Measurements from ENCODE around the gene TUSC2. TPM values are rescaled to one million over a fixed set of nuclear protein-coding genes. Genes with fewer than 3 reads are reported as not detected.

TUSC2 gene
- total RNA-seq, 1 experiment from 2014 or later: 34.0 TPM

DNA sequence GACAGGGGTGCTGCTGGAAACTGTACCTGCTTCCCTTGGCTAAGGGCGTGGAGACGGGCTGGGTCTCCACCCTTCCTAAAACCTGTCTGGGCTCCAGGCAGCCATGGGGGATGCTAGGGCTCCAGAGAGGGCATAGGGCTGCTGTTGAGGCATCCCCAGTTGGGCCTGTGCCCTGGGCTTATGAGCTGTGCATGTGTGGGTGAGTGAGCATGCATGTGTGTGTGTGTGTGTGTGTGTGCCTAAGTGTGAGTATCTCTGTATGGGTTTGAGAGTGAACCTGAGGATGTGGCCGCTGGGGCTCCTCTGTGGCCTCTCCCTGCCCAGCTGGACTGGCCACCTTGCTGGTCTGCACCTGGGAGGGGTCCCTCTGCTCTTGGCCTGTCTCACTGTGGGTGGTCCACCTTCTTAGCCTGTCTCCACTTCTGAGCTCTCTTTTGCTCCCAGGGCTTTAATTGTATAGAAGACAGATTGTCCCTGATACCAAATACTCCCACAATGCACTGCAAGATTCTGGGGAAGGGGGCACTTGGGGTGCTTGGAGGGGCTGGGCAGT lies 43.2 kb upstream of the TUSC2 start:
- POLR2A ChIA-PET: interaction anchor here (1.1 kb wide), 1 partner anchor 135 kb away, joined by 3 read pairs; the partner anchor contains the start of gene GNAI2
- DNase-seq (ENCODE audit: low read depth, low spot score): no peak
- no peaks in the 10 kb centered on the region for H4K20me1 ChIP-seq (ENCODE audit: insufficient read depth)
- H3K4me1 ChIP-seq (ENCODE audit: control insufficient read depth in 1 of 2, insufficient read depth in 2 of 2, low read length in 2 of 2): peaks cover 4 to 10% of the 10 kb centered on the region in 2 experiments; a peak in 2 of 4 replicates
- H3K27ac ChIP-seq (ENCODE audit: low read depth, low read length): no peak overlapping the region
- RAD21 ChIA-PET (ENCODE audit: low non-redundant PET in 1 of 2, low total read pairs in 2 of 2, uncharacterized antibody in 2 of 2, unreplicated experiment in 2 of 2): interaction anchor here (1.0 to 1.1 kb wide), 2 partner anchors 171 kb away, joined by 5 to 6 read pairs; no protein-coding TSS in a partner anchor
- H2AFZ ChIP-seq (ENCODE audit: low read depth, low read length, poor library complexity, severe bottlenecking): no peak overlapping the region
- H3K79me2 ChIP-seq (ENCODE audit: insufficient read depth, low read length): no peaks in the 10 kb centered on the region
- H3K27me3 ChIP-seq (ENCODE audit: insufficient read depth, low read length): no peaks in the 10 kb centered on the region
- no peak overlapping the region for H3K4me2 ChIP-seq (ENCODE audit: low read length)
- H3K4me3 ChIP-seq (replicated peaks in 1 of 2; ENCODE audit: low read depth in 1 of 2, low read length in 2 of 2): no peak overlapping the region
- TF ChIP-seq, protein P1, sequence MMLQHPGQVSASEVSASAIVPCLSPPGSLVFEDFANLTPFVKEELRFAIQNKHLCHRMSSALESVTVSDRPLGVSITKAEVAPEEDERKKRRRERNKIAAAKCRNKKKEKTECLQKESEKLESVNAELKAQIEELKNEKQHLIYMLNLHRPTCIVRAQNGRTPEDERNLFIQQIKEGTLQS (IDR thresholded peaks at IDR 0.05): no peak
- ATAC-seq: no peak
- no peaks in the 10 kb centered on the region for H3K9me3 ChIP-seq (ENCODE audit: control insufficient read depth in 1 of 2, insufficient read depth in 1 of 2, low read depth in 1 of 2, low read length in 2 of 2)
- no TSS peak for BruUV-seq (replicated peaks)
- intact Hi-C loops (cut with micrococcal nuclease): no loop called here
- no peaks in the 10 kb centered on the region for H3K9me2 ChIP-seq (ENCODE audit: insufficient read depth)
- H3K9ac ChIP-seq (ENCODE audit: low read length): no peak overlapping the region
- H3K36me3 ChIP-seq (ENCODE audit: control insufficient read depth in 1 of 2, insufficient read depth in 2 of 2, low read length in 2 of 2): no peaks in the 10 kb centered on the region
- CTCF ChIA-PET: interaction anchor here (0.9 to 1.0 kb wide), 3 partner anchors 18 to 180 kb away, joined by 3 to 12 read pairs (median 4); no protein-coding TSS in a partner anchor

DNA sequence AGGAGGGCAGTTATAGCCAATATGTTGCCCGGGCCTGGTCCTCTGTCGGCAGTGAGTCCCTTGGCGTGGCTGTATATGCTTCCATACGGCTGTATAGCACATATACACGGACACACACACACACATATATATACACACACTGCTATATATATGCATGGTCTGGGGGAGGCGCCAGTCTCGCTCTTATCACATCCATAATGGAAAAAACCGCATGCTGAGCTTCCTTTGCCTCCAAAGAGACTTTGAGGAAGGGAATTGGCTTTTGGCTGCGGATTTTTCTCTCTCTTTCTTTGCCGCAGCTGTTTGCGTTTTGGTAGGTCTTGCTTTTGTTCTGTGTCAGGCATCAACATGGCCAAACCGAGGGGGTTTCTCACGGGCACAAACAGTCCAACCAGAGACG lies 42.6 kb upstream of the TUSC2 start:
- TF ChIP-seq ZNF274 (IDR thresholded peaks at IDR 0.05; ENCODE audit: low read depth, low read length) (no peak), EZH2 (IDR thresholded peaks at IDR 0.05) (no peak), JUND (IDR thresholded peaks at IDR 0.05) (no peak), POLR2A (IDR thresholded peaks at IDR 0.05; ENCODE audit: borderline replicate concordance, extremely low read depth, insufficient read depth, insufficient read length) (no peak), TCF7L2 (IDR thresholded peaks at IDR 0.05; ENCODE audit: borderline replicate concordance, extremely low read depth, insufficient read depth, insufficient read length) (no peak), POLR2AphosphoS5 (IDR thresholded peaks at IDR 0.05; ENCODE audit: low read depth, low read length) (no peak), RAD21 (IDR thresholded peaks at IDR 0.05; ENCODE audit: low read depth) (peak; percentile 67), SIN3A (IDR thresholded peaks at IDR 0.05; ENCODE audit: low read depth) (no peak)
- TF ChIP-seq, protein P2, sequence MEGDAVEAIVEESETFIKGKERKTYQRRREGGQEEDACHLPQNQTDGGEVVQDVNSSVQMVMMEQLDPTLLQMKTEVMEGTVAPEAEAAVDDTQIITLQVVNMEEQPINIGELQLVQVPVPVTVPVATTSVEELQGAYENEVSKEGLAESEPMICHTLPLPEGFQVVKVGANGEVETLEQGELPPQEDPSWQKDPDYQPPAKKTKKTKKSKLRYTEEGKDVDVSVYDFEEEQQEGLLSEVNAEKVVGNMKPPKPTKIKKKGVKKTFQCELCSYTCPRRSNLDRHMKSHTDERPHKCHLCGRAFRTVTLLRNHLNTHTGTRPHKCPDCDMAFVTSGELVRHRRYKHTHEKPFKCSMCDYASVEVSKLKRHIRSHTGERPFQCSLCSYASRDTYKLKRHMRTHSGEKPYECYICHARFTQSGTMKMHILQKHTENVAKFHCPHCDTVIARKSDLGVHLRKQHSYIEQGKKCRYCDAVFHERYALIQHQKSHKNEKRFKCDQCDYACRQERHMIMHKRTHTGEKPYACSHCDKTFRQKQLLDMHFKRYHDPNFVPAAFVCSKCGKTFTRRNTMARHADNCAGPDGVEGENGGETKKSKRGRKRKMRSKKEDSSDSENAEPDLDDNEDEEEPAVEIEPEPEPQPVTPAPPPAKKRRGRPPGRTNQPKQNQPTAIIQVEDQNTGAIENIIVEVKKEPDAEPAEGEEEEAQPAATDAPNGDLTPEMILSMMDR (IDR thresholded peaks at IDR 0.05 in 2 of 3, conservative IDR thresholded peaks at IDR 0.05 in 1 of 3; ENCODE audit: borderline replicate concordance in 1 of 3, insufficient read depth in 1 of 3, low read depth in 2 of 3, low read length in 2 of 3): peak in 2 of 3 experiments; percentile 31 to 55; a peak in 5 of 6 replicates
- TF ChIP-seq, protein P3, sequence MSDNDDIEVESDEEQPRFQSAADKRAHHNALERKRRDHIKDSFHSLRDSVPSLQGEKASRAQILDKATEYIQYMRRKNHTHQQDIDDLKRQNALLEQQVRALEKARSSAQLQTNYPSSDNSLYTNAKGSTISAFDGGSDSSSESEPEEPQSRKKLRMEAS (IDR thresholded peaks at IDR 0.05): no peak; the same call in 1 of the 2 replicates
- TF ChIP-seq, protein P4, sequence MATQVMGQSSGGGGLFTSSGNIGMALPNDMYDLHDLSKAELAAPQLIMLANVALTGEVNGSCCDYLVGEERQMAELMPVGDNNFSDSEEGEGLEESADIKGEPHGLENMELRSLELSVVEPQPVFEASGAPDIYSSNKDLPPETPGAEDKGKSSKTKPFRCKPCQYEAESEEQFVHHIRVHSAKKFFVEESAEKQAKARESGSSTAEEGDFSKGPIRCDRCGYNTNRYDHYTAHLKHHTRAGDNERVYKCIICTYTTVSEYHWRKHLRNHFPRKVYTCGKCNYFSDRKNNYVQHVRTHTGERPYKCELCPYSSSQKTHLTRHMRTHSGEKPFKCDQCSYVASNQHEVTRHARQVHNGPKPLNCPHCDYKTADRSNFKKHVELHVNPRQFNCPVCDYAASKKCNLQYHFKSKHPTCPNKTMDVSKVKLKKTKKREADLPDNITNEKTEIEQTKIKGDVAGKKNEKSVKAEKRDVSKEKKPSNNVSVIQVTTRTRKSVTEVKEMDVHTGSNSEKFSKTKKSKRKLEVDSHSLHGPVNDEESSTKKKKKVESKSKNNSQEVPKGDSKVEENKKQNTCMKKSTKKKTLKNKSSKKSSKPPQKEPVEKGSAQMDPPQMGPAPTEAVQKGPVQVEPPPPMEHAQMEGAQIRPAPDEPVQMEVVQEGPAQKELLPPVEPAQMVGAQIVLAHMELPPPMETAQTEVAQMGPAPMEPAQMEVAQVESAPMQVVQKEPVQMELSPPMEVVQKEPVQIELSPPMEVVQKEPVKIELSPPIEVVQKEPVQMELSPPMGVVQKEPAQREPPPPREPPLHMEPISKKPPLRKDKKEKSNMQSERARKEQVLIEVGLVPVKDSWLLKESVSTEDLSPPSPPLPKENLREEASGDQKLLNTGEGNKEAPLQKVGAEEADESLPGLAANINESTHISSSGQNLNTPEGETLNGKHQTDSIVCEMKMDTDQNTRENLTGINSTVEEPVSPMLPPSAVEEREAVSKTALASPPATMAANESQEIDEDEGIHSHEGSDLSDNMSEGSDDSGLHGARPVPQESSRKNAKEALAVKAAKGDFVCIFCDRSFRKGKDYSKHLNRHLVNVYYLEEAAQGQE (IDR thresholded peaks at IDR 0.05; ENCODE audit: low read depth): no peak
- H3K27me3 ChIP-seq (ENCODE audit: insufficient read depth, low read length): no peaks in the 10 kb centered on the region
- H3K27ac ChIP-seq (ENCODE audit: low read depth, low read length): no peak overlapping the region
- no peak overlapping the region for H2AFZ ChIP-seq (ENCODE audit: low read depth, low read length, poor library complexity, severe bottlenecking)
- H3K36me3 ChIP-seq (ENCODE audit: control insufficient read depth in 1 of 2, insufficient read depth in 2 of 2, low read length in 2 of 2): no peaks in the 10 kb centered on the region
- ChIA-PET CTCF (interaction anchor here (0.9 to 1.0 kb wide), 3 partner anchors 18 to 180 kb away, joined by 3 to 12 read pairs (median 4); no protein-coding TSS in a partner anchor), POLR2A (interaction anchor here (1.1 kb wide), 1 partner anchor 135 kb away, joined by 3 read pairs; the partner anchor contains the start of gene GNAI2), RAD21 (ENCODE audit: low non-redundant PET in 1 of 2, low total read pairs in 2 of 2, uncharacterized antibody in 2 of 2, unreplicated experiment in 2 of 2) (interaction anchor here (1.0 to 1.1 kb wide), 2 partner anchors 171 to 172 kb away, joined by 5 to 6 read pairs; no protein-coding TSS in a partner anchor)
- ATAC-seq (peak; percentile 68), DNase-seq (ENCODE audit: low read depth, low spot score) (no peak)
- no peak overlapping the region for H3K4me3 ChIP-seq (replicated peaks in 1 of 2; ENCODE audit: low read depth in 1 of 2, low read length in 2 of 2)
- no peaks in the 10 kb centered on the region for H3K79me2 ChIP-seq (ENCODE audit: insufficient read depth, low read length)
- no peak overlapping the region for H3K4me2 ChIP-seq (ENCODE audit: low read length)
- no peaks in the 10 kb centered on the region for H4K20me1 ChIP-seq (ENCODE audit: insufficient read depth)
- BruUV-seq (replicated peaks): no TSS peak
- no peaks in the 10 kb centered on the region for H3K9me2 ChIP-seq (ENCODE audit: insufficient read depth)
- peaks cover 4 to 12% of the 10 kb centered on the region in 2 experiments; a peak in 2 of 4 replicates for H3K4me1 ChIP-seq (ENCODE audit: control insufficient read depth in 1 of 2, insufficient read depth in 2 of 2, low read length in 2 of 2)
- H3K9me3 ChIP-seq (ENCODE audit: control insufficient read depth in 1 of 2, insufficient read depth in 1 of 2, low read depth in 1 of 2, low read length in 2 of 2): no peaks in the 10 kb centered on the region
- intact Hi-C loops (cut with micrococcal nuclease): no loop called here
- H3K9ac ChIP-seq (ENCODE audit: low read length): no peak overlapping the region
